ENCODE measurements around the gene P3H4.
A peak's percentile ranks its signal among the peaks of the same experiment; 100 is the strongest.
"Not testable (repeated sequence)": the region's sequence is repeated elsewhere in the genome, so short reads cannot be mapped to it uniquely, and the experiment has no call there.

Gene P3H4

DNA sequence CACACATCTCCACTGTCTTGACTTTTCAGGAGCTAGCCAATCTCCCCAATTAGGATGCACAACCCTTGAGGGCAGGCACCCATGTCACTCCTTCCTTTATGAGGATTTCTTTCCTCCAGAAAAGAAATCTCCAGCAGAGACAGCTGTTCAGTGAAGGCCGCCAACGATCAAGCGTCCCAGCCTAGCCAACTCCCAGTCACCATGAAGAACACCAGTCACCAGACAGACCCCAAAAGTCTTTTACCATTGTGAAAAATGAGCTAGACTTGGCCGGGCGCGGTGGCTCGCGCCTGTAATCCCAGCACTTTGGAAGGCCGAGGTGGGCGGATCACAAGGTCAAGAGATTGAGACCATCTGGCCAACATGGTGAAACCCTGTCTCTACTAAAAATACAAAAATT, 18.2 kb upstream of the P3H4 start:
- H3K27ac Mint-ChIP-seq; DNase-seq (ENCODE audit: low spot score in 2 of 2): not testable (repeated sequence)

DNA sequence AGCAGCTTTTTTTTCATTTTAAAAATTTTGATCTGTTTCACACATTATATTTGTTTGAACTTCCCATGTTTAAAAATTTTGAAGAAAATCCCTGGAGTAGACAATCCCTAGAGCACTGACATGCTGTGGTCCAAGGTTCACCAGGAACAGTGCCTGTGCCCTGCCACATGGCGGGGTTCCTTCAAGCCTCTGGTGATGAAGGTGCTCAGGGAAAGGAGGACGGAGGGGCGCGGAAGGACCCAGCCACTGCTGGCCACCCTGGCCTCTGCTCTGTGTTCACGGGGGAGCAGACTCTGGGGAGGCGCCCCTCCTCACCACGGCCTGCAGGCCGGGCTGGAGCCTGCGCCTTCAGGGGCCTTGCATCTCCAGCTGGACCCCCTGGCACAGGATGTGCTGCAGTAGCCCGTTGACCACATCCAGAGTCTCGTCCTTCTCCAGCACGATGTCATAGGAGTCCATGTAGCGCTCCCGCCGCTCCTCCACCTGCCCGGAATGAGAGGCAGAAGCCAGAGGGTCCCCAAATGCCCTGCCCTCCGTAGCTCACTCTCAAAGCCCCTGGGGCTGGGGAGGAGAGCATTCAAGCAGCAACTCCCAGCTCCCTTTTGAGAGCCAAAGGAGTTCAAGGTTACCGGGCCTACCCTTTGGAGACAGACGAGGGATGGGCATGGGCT, 13.6 kb upstream of the P3H4 start:
- H3K4me3 Mint-ChIP-seq = no peak overlapping the region
- H3K36me3 Mint-ChIP-seq = peaks cover 11% of the 10 kb centered on the region
- DNase-seq (ENCODE audit: low spot score in 2 of 2) = no peak
- no peak overlapping the region for H3K27ac Mint-ChIP-seq
- H3K27me3 Mint-ChIP-seq = no peaks in the 10 kb centered on the region
- ATAC-seq (ENCODE audit: low read depth) = no peak
- H3K4me1 Mint-ChIP-seq = no peaks in the 10 kb centered on the region
- no peaks in the 10 kb centered on the region for H3K9me3 Mint-ChIP-seq

More for the DNA sequence above, 18.2 kb upstream of the P3H4 start:
- not testable (repeated sequence) for H3K4me1 Mint-ChIP-seq; H3K4me3 Mint-ChIP-seq; H3K27me3 Mint-ChIP-seq; H3K9me3 Mint-ChIP-seq; ATAC-seq (ENCODE audit: low read depth)
- H3K36me3 Mint-ChIP-seq = peaks cover 23% of the 10 kb centered on the region

DNA sequence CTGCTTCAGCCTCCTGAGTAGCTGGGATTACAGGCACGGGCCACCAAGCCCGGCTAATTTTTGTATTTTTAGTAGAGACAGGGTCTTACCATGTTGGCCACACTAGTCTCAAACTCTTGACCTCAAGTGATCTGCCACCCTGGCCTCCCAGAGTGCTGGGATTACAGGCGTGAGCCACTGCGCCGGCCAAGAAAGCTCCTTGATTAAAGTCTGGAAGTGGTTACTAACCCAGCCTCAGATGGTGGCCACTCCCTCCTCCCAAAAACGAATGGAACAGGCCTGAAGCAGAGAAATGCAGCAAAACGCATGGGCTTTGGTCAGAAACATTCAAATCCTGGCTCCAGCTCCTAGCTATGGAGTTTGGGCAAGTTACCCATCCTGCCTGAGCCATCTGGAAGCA, 12.3 kb upstream of the P3H4 start:
- H3K27me3 Mint-ChIP-seq = peaks cover 4% of the 10 kb centered on the region
- no peak overlapping the region for H3K4me3 Mint-ChIP-seq
- no peak for ATAC-seq (ENCODE audit: low read depth)
- peaks cover 7% of the 10 kb centered on the region for H3K36me3 Mint-ChIP-seq
- H3K27ac Mint-ChIP-seq = no peak overlapping the region
- DNase-seq (ENCODE audit: low spot score in 2 of 2) = no peak
- H3K9me3 Mint-ChIP-seq = no peaks in the 10 kb centered on the region
- no peaks in the 10 kb centered on the region for H3K4me1 Mint-ChIP-seq

DNA sequence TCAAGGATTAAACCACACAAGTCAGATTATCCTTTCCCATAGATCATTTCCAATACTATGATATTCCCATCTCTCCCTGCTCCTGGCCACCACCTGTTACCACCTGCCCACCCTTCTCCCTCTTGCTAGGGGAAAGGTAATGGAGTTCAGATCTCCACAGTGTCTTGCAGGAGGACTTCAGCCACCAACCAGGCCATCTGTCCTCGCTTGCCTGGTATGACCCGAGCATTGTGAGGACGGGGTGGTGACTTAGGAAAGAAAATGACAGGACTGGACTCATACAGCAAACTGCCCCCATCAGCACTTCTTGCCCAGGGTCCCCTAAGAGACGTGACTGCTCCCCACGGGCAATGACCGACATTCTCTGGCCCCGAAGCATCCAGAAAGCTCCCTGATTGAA, 11.8 kb upstream of the P3H4 start:
- Mint-ChIP-seq H3K27me3 (peaks cover 5% of the 10 kb centered on the region), H3K4me3 (no peak overlapping the region), H3K9me3 (no peaks in the 10 kb centered on the region), H3K36me3 (peaks cover 3% of the 10 kb centered on the region), H3K27ac (no peak overlapping the region), H3K4me1 (no peaks in the 10 kb centered on the region)
- no peak for ATAC-seq (ENCODE audit: low read depth)
- DNase-seq (ENCODE audit: low spot score in 2 of 2) = no peak

DNA sequence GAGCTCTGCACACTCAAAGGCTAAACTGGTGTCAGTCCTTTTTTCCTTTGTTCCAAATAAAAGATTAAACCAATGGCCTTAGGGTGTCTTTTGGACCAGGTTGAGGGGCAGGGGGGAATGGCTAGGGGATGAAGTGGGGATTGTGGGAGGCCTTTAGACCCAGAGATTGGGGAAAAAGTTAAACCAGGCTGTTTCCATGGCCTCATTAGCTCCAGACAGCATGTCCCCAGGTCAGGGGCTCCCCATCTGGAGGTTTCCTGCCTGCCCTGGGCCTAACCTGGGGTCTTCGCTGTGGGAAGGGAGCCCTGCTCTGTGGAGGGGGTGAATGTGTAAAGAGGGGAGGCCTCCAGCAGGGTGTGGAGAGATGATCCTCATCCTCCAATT, 11.4 kb upstream of the P3H4 start:
- peaks cover 2% of the 10 kb centered on the region for H3K4me1 Mint-ChIP-seq
- ATAC-seq (ENCODE audit: low read depth) = no peak
- peaks cover 3% of the 10 kb centered on the region for H3K36me3 Mint-ChIP-seq
- H3K4me3 Mint-ChIP-seq = no peak overlapping the region
- no peak overlapping the region for H3K27ac Mint-ChIP-seq
- H3K9me3 Mint-ChIP-seq = no peaks in the 10 kb centered on the region
- H3K27me3 Mint-ChIP-seq = peaks cover 7% of the 10 kb centered on the region
- no peak for DNase-seq (ENCODE audit: low spot score in 2 of 2)

DNA sequence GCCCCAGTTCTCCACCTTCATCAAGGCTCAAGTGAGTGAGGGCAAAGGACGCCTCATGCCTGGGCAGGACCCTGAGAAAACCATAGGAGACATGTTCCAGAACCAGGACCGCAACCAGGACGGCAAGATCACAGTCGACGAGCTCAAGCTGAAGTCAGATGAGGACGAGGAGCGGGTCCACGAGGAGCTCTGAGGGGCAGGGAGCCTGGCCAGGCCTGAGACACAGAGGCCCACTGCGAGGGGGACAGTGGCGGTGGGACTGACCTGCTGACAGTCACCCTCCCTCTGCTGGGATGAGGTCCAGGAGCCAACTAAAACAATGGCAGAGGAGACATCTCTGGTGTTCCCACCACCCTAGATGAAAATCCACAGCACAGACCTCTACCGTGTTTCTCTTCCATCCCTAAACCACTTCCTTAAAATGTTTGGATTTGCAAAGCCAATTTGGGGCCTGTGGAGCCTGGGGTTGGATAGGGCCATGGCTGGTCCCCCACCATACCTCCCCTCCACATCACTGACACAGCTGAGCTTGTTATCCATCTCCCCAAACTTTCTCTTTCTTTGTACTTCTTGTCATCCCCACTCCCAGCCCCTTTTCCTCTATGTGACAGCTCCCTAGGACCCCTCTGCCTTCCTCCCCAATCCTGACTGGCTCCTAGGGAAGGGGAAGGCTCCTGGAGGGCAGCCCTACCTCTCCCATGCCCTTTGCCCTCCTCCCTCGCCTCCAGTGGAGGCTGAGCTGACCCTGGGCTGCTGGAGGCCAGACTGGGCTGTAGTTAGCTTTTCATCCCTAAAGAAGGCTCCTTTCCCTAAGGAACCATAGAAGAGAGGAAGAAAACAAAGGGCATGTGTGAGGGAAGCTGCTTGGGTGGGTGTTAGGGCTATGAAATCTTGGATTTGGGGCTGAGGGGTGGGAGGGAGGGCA, 10.7 kb upstream of the P3H4 start:
- Mint-ChIP-seq H3K36me3 (peaks cover 3% of the 10 kb centered on the region), H3K27ac (no peak overlapping the region)
- no peak for ATAC-seq (ENCODE audit: low read depth)

DNA sequence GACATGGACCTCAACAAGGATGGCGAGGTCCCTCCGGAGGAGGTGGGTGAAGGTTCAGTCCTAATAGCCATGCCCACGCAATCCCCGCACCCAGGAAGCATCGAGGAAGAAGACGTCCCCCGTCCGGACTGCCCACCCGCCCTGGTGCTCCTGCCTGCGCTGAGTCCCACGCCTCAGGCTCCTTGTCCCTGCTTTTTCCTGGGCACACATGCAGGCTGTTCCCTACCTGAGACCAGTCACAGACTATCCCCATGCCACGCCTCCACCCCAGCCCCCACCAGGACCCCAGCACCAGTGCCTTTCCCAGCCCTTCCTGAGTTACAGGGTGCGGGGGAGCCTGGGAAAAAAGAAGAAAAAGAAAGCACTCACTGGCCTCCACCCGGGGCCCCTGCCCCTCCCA, 10.0 kb upstream of the P3H4 start:
- H3K27ac Mint-ChIP-seq = no peak overlapping the region
- DNase-seq (ENCODE audit: low spot score in 2 of 2) = no peak

More for the DNA sequence above, 10.7 kb upstream of the P3H4 start:
- H3K4me1 Mint-ChIP-seq = peaks cover 4% of the 10 kb centered on the region
- no peak for DNase-seq (ENCODE audit: low spot score in 2 of 2)
- no peaks in the 10 kb centered on the region for H3K9me3 Mint-ChIP-seq
- no peak overlapping the region for H3K4me3 Mint-ChIP-seq
- H3K27me3 Mint-ChIP-seq = peaks cover 11% of the 10 kb centered on the region

DNA sequence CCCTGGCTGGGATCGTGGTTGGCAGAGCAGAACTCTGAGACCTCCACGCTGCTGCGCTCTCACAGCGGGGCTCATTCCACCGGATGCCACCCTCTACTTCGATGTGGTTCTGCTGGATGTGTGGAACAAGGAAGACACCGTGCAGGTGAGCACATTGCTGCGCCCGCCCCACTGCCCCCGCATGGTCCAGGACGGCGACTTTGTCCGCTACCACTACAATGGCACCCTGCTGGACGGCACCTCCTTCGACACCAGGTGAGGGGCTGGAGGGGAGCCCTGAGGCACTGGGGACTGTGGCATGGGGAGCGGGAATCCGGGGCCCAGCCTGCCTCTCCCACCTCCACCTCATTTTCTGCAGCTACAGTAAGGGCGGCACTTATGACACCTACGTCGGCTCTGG, 6.3 kb upstream of the P3H4 start:
- Mint-ChIP-seq H3K4me1 (peaks cover 4% of the 10 kb centered on the region), H3K27ac (no peak overlapping the region), H3K27me3 (peaks cover 11% of the 10 kb centered on the region), H3K4me3 (no peak overlapping the region), H3K36me3 (no peaks in the 10 kb centered on the region), H3K9me3 (no peaks in the 10 kb centered on the region)
- no peak for DNase-seq (ENCODE audit: low spot score in 2 of 2)
- no peak for ATAC-seq (ENCODE audit: low read depth)

More for the DNA sequence above, 10.0 kb upstream of the P3H4 start:
- ATAC-seq (ENCODE audit: low read depth) = no peak
- peaks cover 4% of the 10 kb centered on the region for H3K4me1 Mint-ChIP-seq
- H3K27me3 Mint-ChIP-seq = peaks cover 11% of the 10 kb centered on the region
- peaks cover 3% of the 10 kb centered on the region for H3K36me3 Mint-ChIP-seq
- no peak overlapping the region for H3K4me3 Mint-ChIP-seq
- no peaks in the 10 kb centered on the region for H3K9me3 Mint-ChIP-seq

DNA sequence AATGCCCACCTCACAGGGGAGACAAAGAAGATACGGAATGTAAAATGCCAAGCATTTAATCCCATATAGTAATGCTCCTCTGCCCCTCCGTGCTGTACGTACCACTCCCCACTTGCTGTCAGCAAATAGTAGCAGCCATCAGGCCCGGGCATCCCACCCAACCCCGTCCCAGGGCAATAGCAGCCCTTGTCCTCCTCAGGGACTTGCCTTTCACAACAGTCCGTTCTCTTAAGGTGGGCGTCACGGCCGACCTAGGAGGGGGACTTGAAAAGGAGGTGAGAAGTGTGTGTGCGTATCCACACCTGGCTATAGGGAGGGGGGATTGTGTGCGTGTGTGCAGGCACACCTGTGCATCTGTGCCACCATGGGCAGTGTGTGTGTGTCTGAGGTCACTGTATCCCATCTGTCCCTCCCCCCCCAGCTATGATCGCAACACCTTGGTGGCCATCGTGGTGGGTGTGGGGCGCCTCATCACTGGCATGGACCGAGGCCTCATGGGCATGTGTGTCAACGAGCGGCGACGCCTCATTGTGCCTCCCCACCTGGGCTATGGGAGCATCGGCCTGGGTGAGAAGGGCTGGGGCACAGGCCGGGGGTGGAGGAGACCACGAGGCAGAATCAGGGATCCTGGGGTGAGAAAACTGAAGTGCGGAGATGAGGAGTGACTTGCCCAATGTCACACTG, 5.0 kb upstream of the P3H4 start:
- Mint-ChIP-seq H3K9me3 (no peaks in the 10 kb centered on the region), H3K4me1 (peaks cover 9% of the 10 kb centered on the region), H3K36me3 (no peaks in the 10 kb centered on the region), H3K4me3 (no peak overlapping the region), H3K27ac (no peak overlapping the region), H3K27me3 (peaks cover 11% of the 10 kb centered on the region)
- ATAC-seq (ENCODE audit: low read depth) (no peak), DNase-seq (ENCODE audit: low spot score in 2 of 2) (no peak)

DNA sequence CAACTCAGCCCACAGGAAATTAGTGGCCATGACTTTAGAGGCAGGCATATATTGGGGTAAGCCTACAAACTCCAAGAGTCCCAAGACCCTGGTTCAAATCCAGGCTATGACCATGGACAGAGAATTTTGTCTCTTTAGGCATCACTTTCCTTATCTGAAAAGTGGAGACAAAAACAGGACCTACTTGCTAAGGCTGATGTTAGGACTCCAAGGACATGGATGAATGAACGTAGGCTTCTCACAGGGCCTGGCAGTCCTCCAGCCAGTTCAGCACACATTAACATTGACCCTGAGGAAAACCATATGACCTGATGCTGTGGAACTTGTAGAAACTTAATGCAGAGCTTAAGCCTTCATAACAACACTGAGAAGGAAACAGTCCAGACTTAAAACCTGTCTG, 2.4 kb upstream of the P3H4 start:
- Mint-ChIP-seq H3K4me3 (no peak overlapping the region), H3K4me1 (peaks cover 18% of the 10 kb centered on the region), H3K27me3 (peaks cover 13% of the 10 kb centered on the region), H3K9me3 (no peaks in the 10 kb centered on the region), H3K27ac (no peak overlapping the region), H3K36me3 (no peaks in the 10 kb centered on the region)
- no peak for DNase-seq (ENCODE audit: low spot score in 2 of 2)
- no peak for ATAC-seq (ENCODE audit: low read depth)

DNA sequence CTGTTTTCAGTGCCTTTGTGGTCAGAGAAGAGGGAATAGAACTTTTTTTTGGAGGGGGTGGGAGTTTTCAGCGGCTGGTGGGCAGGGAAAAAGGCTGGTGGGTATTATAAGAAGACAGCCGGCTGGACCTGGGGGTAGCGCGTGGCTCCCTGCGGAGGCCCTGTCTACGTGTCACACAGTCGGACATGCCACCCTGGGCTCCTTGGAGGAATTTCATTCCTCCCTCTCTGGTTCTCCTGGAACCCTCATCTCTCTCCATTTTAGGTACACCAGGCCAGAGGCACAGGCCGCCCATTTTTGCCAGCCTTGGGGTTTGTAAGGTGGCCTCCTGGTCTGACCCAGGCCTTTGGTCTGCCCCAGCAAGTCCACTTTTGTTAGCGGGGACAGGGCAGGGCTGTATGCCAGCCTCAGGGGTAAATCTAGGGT, 2.0 kb upstream of the P3H4 start:
- H3K4me1 Mint-ChIP-seq = peaks cover 18% of the 10 kb centered on the region
- H3K9me3 Mint-ChIP-seq = no peaks in the 10 kb centered on the region
- no peak for ATAC-seq (ENCODE audit: low read depth)
- H3K4me3 Mint-ChIP-seq = peak overlapping the region; percentile 62
- no peaks in the 10 kb centered on the region for H3K36me3 Mint-ChIP-seq
- no peak for DNase-seq (ENCODE audit: low spot score in 2 of 2)
- no peak overlapping the region for H3K27ac Mint-ChIP-seq
- peaks cover 11% of the 10 kb centered on the region for H3K27me3 Mint-ChIP-seq

DNA sequence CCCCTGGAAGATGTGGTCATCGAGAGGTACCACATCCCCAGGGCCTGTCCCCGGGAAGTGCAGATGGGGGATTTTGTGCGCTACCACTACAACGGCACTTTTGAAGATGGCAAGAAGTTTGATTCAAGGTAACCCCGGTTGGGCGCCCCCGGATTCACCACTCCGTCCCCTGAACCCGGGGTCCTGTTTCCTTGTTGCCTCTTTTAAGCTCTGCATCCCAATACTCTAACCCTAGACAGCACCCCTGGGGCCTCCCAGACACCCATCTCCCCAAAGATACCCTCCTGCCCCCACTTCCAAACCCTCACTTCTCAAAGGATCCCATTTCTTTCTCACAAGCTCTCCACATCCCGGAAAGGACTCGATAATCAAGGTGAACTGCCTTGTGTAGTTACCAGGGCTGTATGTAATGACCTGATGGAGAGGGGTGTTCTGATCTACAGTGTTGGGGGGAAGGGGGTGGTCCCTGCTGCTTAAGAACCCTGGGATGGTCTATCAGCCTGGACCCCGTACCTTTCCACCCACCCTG, 1.5 kb upstream of the P3H4 start:
- DNase-seq (ENCODE audit: low spot score in 2 of 2) (no peak), ATAC-seq (ENCODE audit: low read depth) (no peak)
- Mint-ChIP-seq H3K36me3 (no peaks in the 10 kb centered on the region), H3K27ac (no peak overlapping the region), H3K9me3 (no peaks in the 10 kb centered on the region), H3K4me3 (peak overlapping the region; percentile 62), H3K27me3 (peaks cover 10% of the 10 kb centered on the region), H3K4me1 (peaks cover 16% of the 10 kb centered on the region)

DNA sequence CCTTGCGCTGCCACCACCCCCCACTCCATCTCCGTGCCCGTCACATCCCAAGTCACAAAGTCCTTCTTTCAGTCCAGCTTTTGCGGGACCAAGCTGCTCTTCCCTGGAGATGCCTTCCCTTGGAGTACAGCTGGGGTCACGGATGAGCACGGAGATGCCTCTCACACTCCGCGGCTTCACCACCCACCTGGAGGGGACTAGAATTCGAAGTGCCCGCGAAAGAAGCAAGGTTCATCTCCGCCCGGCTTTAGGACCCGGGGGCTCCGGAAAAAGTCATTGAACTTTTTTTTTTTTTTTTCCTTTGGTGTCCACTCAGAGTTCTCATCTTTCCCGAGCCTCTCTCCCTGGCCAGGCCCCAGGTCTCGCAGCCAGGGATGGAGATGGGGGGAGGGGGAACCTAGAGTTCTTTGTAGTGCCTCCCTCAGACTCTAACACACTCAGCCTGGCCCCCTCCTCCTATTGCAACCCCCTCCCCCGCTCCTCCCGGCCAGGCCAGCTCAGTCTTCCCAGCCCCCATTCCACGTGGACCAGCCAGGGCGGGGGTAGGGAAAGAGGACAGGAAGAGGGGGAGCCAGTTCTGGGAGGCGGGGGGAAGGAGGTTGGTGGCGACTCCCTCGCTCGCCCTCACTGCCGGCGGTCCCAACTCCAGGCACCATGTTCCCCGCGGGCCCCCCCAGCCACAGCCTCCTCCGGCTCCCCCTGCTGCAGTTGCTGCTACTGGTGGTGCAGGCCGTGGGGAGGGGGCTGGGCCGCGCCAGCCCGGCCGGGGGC, 817 bp upstream of the P3H4 start, which contains the start of gene FKBP10:
Gene FKBP10 (plus strand): TSS at position 624 of the 771 bp plus-strand sequence. CDS start 31 bp downstream, at position 655.
- peak in 1 of 2 donors; percentile 36 for DNase-seq (ENCODE audit: low spot score in 2 of 2)
- H3K4me1 Mint-ChIP-seq = peaks cover 13% of the 10 kb centered on the region
- peaks cover 6% of the 10 kb centered on the region for H3K27me3 Mint-ChIP-seq
- peak; percentile 11 for ATAC-seq (ENCODE audit: low read depth)
- no peaks in the 10 kb centered on the region for H3K36me3 Mint-ChIP-seq
- no peaks in the 10 kb centered on the region for H3K9me3 Mint-ChIP-seq
- H3K27ac Mint-ChIP-seq = peak within 1 kb of the TSS; percentile 68
- H3K4me3 Mint-ChIP-seq = peak within 1 kb of the TSS; percentile 93
